ENCODE results near the gene SYTL2. TPM values are rescaled to one million over a fixed set of nuclear protein-coding genes. Genes with fewer than 3 reads are reported as not detected.

SYTL2 gene
- total and polyA plus RNA-seq, 12 donors, result 2.9 to 16.1 (median 5.1) TPM

DNA sequence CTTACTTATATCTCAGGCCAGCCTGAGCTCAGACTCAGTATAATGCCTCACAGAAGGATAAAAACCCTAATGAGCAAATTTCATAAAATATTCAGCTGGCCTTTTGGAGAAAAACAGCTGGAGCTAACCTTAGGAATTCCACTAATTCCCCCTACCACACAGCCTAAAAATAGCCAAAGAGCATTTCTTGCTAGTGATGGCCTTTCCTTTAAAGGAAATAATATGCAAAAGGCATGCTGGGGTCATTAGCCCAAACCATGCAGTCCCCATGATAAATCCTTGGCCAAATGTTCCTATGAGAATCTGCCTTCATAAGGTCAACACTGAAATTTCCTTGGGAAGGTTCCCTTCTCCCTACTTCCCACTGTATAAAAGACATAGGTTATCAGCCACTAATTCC, 38.2 kb downstream of the SYTL2 start:
- H3K27me3 ChIP-seq, result no peaks in the 10 kb centered on the region
- peak overlapping the region in 7 of 10 donors; percentile 5 to 71 (median 28) for H3K27ac ChIP-seq
- H3K9me3 ChIP-seq, result peaks cover 0 to 23% (median 0%) of the 10 kb centered on the region in 11 donors
- peaks cover 0 to 8% (median 0%) of the 10 kb centered on the region in 9 donors for H3K4me1 ChIP-seq
- TF ChIP-seq, protein P1, sequence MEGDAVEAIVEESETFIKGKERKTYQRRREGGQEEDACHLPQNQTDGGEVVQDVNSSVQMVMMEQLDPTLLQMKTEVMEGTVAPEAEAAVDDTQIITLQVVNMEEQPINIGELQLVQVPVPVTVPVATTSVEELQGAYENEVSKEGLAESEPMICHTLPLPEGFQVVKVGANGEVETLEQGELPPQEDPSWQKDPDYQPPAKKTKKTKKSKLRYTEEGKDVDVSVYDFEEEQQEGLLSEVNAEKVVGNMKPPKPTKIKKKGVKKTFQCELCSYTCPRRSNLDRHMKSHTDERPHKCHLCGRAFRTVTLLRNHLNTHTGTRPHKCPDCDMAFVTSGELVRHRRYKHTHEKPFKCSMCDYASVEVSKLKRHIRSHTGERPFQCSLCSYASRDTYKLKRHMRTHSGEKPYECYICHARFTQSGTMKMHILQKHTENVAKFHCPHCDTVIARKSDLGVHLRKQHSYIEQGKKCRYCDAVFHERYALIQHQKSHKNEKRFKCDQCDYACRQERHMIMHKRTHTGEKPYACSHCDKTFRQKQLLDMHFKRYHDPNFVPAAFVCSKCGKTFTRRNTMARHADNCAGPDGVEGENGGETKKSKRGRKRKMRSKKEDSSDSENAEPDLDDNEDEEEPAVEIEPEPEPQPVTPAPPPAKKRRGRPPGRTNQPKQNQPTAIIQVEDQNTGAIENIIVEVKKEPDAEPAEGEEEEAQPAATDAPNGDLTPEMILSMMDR (IDR thresholded peaks at IDR 0.05), result no peak
- intact Hi-C loops (cut with DNase I), result no loop called here
- H3K4me3 ChIP-seq, result no peak overlapping the region
- ATAC-seq (peak in 5 of 8 donors; percentile 25 to 75 (median 64)), DNase-seq (no peak)
- H3K36me3 ChIP-seq, result no peaks in the 10 kb centered on the region

DNA sequence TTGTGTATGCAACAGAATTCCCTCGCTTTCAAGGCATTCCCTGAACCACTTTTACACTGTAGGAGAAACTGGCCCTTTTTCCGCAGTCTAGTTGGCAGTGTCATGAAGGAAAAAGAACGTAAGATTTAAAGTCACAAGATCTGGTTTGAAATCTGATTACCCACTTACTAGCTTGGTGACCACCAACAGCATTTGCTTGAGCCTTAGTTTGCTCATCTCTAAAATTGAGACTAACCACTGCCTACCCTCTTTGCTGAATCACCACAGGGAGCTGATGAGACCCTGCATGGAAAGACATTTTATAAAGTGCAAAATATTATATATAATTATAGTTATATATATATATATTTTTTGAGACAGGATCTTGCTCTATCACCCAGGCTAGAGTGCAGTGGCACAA, 39.4 kb downstream of the SYTL2 start:
- Histone ChIP-seq H3K36me3 (no peaks in the 10 kb centered on the region), H3K27me3 (no peaks in the 10 kb centered on the region), H3K9me3 (peaks cover 0 to 23% (median 0%) of the 10 kb centered on the region in 11 donors), H3K4me3 (no peak overlapping the region), H3K27ac (peak overlapping the region in 1 of 10 donors; percentile 49), H3K4me1 (peaks cover 0 to 8% (median 0%) of the 10 kb centered on the region in 9 donors)
- WGBS, 2 donors, result 95% methylated on average over 3 of the region's 3 CpGs
- intact Hi-C loops (cut with DNase I), result no loop called here
- DNase-seq, result no peak
- no peak for ATAC-seq
- TF ChIP-seq, protein P1 (IDR thresholded peaks at IDR 0.05), result no peak

DNA sequence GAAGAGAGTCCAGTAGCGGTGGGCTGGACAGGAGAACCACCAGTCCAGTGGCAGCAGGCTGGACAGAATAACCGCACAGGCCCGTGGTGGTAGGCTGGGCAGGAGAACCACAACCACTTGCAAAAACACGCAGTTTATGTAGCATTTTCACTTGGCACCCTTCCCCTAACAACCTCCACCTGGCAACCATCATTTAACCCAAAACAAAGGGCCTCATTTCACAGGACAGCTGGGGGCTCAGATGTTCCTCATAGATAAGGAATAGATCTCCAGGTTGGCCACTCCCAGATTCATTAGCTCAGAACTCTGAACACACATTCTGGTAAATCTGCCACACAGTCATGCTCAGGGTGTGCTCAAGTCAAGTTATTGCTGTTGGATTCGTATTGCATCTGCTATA, 41.2 kb downstream of the SYTL2 start:
- DNase-seq (no peak), ATAC-seq (no peak)
- Histone ChIP-seq H3K36me3 (no peaks in the 10 kb centered on the region), H3K4me1 (peaks cover 0 to 8% (median 0%) of the 10 kb centered on the region in 9 donors), H3K27ac (no peak overlapping the region), H3K9me3 (peaks cover 0 to 17% (median 0%) of the 10 kb centered on the region in 11 donors), H3K4me3 (no peak overlapping the region), H3K27me3 (no peaks in the 10 kb centered on the region)
- intact Hi-C loops (cut with DNase I), result no loop called here
- 94 to 95% methylated on average over 5 of the region's 5 CpGs for WGBS, 2 donors
- TF ChIP-seq, protein P1 (IDR thresholded peaks at IDR 0.05), result no peak

DNA sequence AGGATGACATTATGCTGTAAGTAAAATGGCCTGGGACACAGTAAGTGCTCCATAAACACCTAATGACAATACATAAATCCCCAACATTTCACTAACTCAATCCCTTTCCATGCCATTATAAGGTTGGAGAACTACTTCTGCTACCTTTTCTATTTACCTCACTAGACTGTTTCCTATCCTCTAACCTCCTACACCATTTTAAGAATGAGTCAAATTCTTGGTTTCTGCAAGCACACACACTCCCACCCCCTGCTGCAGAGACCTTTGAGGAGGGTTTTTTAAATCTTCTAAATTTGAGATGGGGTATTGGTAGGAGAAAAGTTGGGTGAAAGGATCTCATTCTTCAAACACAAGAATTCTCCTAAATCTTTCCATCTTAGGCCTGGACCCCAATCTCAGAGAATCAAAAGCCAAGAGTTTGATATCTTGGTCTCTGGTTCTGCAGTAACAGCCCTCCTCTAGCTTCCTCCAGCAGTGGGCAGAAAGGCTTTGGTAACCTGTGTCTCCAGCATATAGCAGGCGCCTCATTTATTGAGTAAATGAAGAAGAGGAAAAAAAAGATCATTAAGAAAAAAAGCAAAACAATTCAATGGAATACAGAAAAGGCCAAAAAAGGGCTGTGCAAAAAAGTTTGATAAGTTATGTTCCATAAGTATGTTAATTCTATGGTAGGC, 42.3 kb downstream of the SYTL2 start:
- intact Hi-C loops (cut with DNase I), result no loop called here
- no peaks in the 10 kb centered on the region for H3K36me3 ChIP-seq

More for the DNA sequence above, 42.3 kb downstream of the SYTL2 start:
- no peak overlapping the region for H3K4me3 ChIP-seq
- DNase-seq (no peak), ATAC-seq (no peak)
- TF ChIP-seq, protein P1 (IDR thresholded peaks at IDR 0.05), result no peak
- WGBS, 2 donors, result 97 to 100% methylated on average over 1 of the region's 1 CpG
- H3K9me3 ChIP-seq, result peaks cover 0 to 17% (median 0%) of the 10 kb centered on the region in 11 donors
- H3K4me1 ChIP-seq, result no peaks in the 10 kb centered on the region
- H3K27ac ChIP-seq, result no peak overlapping the region
- no peaks in the 10 kb centered on the region for H3K27me3 ChIP-seq
